GM12864 (cell line): Measurements from ENCODE around the gene UGT1A3.

ENCODE experiments used
- DNase-seq: peaks from one replicate; pipeline ENCODE4 v3.0.0-alpha.2; 2011; ENCODE audit warnings: low read depth
- H3K4me3 ChIP-seq: 2 replicates; pipeline ENCODE4 v1.5.1; 2011; ENCODE audit warnings: mild to moderate bottlenecking, low read depth, low read length, control low read depth
- CTCF ChIP-seq: IDR thresholded peaks from 2 replicates; pipeline ENCODE4 v1.5.1; 2011; ENCODE audit warnings: low read depth, mild to moderate bottlenecking, moderate library complexity, low read length, control low read depth, inconsistent platforms; ENCODE audit errors: missing control alignments

Gene UGT1A3

GRCh38 chr2:233772583-233772982 is 43.7 kb downstream of the UGT1A3 start:
- TF ChIP-seq CTCF, result no peak

DNA sequence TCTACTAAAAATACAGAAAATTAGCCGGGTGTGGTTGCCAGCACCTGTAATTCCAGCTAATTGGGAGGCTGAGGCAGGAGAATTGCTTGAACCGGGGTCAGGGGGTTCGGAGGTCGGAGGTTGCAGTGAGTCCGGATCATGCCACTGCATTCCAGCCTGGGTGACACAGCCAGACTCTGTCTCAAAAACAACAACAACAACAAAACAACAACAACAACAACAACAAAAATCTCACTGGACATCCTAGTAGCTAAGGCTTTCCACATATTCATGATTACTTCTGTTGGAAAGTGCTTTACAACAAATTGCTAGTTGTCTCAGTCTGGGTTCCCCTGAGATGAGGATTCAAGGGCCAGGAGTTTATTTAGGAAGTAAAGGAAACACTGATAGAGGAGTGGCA is 45.0 kb downstream of the UGT1A3 start:
- TF ChIP-seq CTCF, result no peak
- no peak for DNase-seq
- H3K4me3 ChIP-seq, result no peak overlapping the region

More at GRCh38 chr2:233772583-233772982, 43.7 kb downstream of the UGT1A3 start:
- H3K4me3 ChIP-seq, result no peak overlapping the region
- no peak for DNase-seq

DNA sequence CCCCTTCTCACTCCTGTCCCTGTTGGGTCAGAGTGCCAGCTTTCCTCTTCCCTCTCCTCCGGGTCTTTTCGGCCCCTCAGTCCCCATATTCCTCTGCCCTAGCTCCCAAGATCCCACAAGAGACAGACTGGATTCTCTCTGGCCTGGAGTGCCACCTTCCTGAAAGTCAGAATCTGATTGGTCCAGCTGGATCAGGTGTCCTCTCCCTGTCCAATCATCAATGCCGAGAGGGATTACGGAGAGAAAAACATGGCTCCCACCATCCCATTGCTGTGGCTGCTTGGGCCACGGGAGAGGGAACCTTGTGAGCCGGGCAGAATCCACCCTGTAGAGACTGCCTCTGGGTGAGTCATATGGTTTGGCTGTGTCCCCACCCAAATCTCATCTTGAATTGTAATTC is 46.6 kb downstream of the UGT1A3 start:
- DNase-seq, result no peak
- no peak for TF ChIP-seq CTCF

GRCh38 chr2:233778030-233778429 is 49.2 kb downstream of the UGT1A3 start, which contains the start of gene MROH2A:
Gene MROH2A, plus strand, starts transcription at chr2:233778330. Its CDS starts 1,029 bp downstream, at chr2:233779359.
- no peak for TF ChIP-seq CTCF
- DNase-seq, result no peak
- H3K4me3 ChIP-seq, result no peak within 1 kb of the TSS

More for the DNA sequence above, 46.6 kb downstream of the UGT1A3 start:
- H3K4me3 ChIP-seq, result no peak overlapping the region

- H3K4me3 ChIP-seq, result no peak overlapping the region
- no peak for TF ChIP-seq CTCF
- DNase-seq, result no peak
Observed at GRCh38 chr2:233779722-233780121, 50.9 kb downstream of the UGT1A3 start.

DNA sequence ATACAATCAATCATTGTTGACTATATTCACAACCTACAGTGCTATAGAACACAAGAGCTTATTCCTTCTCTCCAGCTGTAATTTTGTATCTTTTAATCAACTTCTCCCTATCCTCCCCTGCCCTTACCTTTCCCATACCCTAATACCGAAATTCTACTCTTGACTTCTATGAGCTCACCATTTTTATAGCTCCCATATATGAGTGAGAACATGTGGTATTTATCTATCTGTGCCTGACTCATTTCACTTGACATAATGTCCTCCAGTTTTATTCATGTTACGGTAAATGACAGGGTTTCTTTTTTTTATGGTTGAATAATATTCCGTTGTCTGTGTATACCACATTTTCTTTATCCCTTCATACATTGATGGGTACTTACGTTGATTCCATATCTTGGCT is 51.9 kb downstream of the UGT1A3 start:
- no peak for DNase-seq
- no peak for TF ChIP-seq CTCF
- no peak overlapping the region for H3K4me3 ChIP-seq

GRCh38 chr2:233789554-233789953 is 60.7 kb downstream of the UGT1A3 start:
- no peak for DNase-seq
- H3K4me3 ChIP-seq, result no peak overlapping the region
- TF ChIP-seq CTCF, result no peak
